SK-N-SH treated with all-trans-retinoic acid at 6 μM for 48 hours (cell line): ENCODE results near the gene MRPS18A.
"Not testable (repeated sequence)": the region's sequence is repeated elsewhere in the genome, so short reads cannot be mapped to it uniquely, and the experiment has no call there.

Experiments used
- ATAC-seq: fragments of 200-7000 bp; cut with Tn5 transposase; 3 replicates; pipeline ENCODE4 v1.9.1; 2020; ENCODE audit warnings: mild to moderate bottlenecking, moderate library complexity
- BACH2 ChIP-seq: fragments of 250-450 bp; sonication (Bioruptor Pico); IDR thresholded peaks from 2 replicates; pipeline ENCODE4 v1.9.0; 2021; ENCODE audit warnings: mild to moderate bottlenecking, borderline replicate concordance
- ESRRG ChIP-seq: fragments of 250-450 bp; sonication (Bioruptor Pico); IDR thresholded peaks from 2 replicates; pipeline ENCODE4 v1.6.1; 2021; ENCODE audit warnings: mild to moderate bottlenecking
- GLIS3 ChIP-seq: fragments of 250-450 bp; sonication (Bioruptor Pico); IDR thresholded peaks from 2 replicates; pipeline ENCODE4 v1.5.0; 2020; ENCODE audit warnings: mild to moderate bottlenecking, moderate library complexity
- ISL1 ChIP-seq: fragments of 250-450 bp; sonication (Bioruptor Pico); IDR thresholded peaks from 2 replicates; pipeline ENCODE4 v2.1.2; 2022; ENCODE audit warnings: mild to moderate bottlenecking, moderate library complexity
- OSR1 ChIP-seq: fragments of 250-450 bp; sonication (Bioruptor Pico); IDR thresholded peaks from 2 replicates; pipeline ENCODE4 v1.8.0; 2022; ENCODE audit warnings: moderate library complexity, mild to moderate bottlenecking, inconsistent platforms
- PPARA ChIP-seq: fragments of 250-450 bp; sonication (Bioruptor Pico); IDR thresholded peaks from 2 replicates; pipeline ENCODE4 v1.5.0; 2020; ENCODE audit warnings: mild to moderate bottlenecking, borderline replicate concordance
- RARB ChIP-seq: fragments of 250-450 bp; sonication (Bioruptor Pico); IDR thresholded peaks from 2 replicates; pipeline ENCODE4 v1.8.0; 2021; ENCODE audit warnings: mild to moderate bottlenecking, moderate library complexity
- SNAI2 ChIP-seq: fragments of 250-450 bp; sonication (Bioruptor Pico); IDR thresholded peaks from 2 replicates; pipeline ENCODE4 v1.5.0; 2020; ENCODE audit warnings: mild to moderate bottlenecking, moderate library complexity
- TCF4 ChIP-seq: fragments of 250-450 bp; sonication (Bioruptor Pico); IDR thresholded peaks from 2 replicates; pipeline ENCODE4 v1.8.0; 2021; ENCODE audit warnings: mild to moderate bottlenecking, moderate library complexity, borderline replicate concordance
- TOX ChIP-seq: fragments of 250-450 bp; sonication (Bioruptor Pico); IDR thresholded peaks from 2 replicates; pipeline ENCODE4 v1.8.0; 2021; ENCODE audit warnings: mild to moderate bottlenecking, moderate library complexity, borderline replicate concordance
- ZC3H10 ChIP-seq: fragments of 250-450 bp; sonication (Bioruptor Pico); IDR thresholded peaks from 2 replicates; pipeline ENCODE4 v1.5.1; 2021; ENCODE audit warnings: mild to moderate bottlenecking, moderate library complexity
- ZFP3 ChIP-seq: fragments of 250-450 bp; sonication (Bioruptor Pico); IDR thresholded peaks from 2 replicates; pipeline ENCODE4 v1.5.0; 2020; ENCODE audit warnings: mild to moderate bottlenecking, moderate library complexity
- ZFP30 ChIP-seq: fragments of 450-650 bp; formaldehyde crosslinking; IDR thresholded peaks from 2 replicates; pipeline ENCODE4 v1.5.0; 2022; ENCODE audit warnings: mild to moderate bottlenecking, moderate library complexity
- ZNF565 ChIP-seq: fragments of 450-650 bp; formaldehyde crosslinking; conservative IDR thresholded peaks from 2 replicates; pipeline ENCODE4 v1.5.0; 2020; ENCODE audit warnings: low read depth, mild to moderate bottlenecking, moderate library complexity
- ZNF70 ChIP-seq: fragments of 450-650 bp; formaldehyde crosslinking; IDR thresholded peaks from 2 replicates; pipeline ENCODE4 v1.5.0; 2020; ENCODE audit warnings: mild to moderate bottlenecking, moderate library complexity
- ZNF8 ChIP-seq: fragments of 450-650 bp; formaldehyde crosslinking; IDR thresholded peaks from 2 replicates; pipeline ENCODE4 v1.5.0; 2020; ENCODE audit warnings: mild to moderate bottlenecking, moderate library complexity
- TF ChIP-seq, protein P1 (sequence below): fragments of 250-450 bp; sonication (Bioruptor Pico); IDR thresholded peaks from 2 replicates; pipeline ENCODE4 v1.5.1; 2021; ENCODE audit warnings: mild to moderate bottlenecking, moderate library complexity
- TF ChIP-seq, protein P2 (sequence below): fragments of 250-450 bp; sonication (Bioruptor Pico); IDR thresholded peaks from 2 replicates; pipeline ENCODE4 v1.8.0; 2020; ENCODE audit warnings: mild to moderate bottlenecking, moderate library complexity, borderline replicate concordance
- TF ChIP-seq, protein P3 (sequence below): fragments of 250-450 bp; sonication (Bioruptor Pico); IDR thresholded peaks from 2 replicates; pipeline ENCODE4 v1.8.0; 2021; ENCODE audit warnings: low read depth, mild to moderate bottlenecking, moderate library complexity, borderline replicate concordance
- TF ChIP-seq, protein P4 (sequence below): fragments of 250-450 bp; sonication (Bioruptor Pico); IDR thresholded peaks from 2 replicates; pipeline ENCODE4 v1.5.1; 2020; ENCODE audit warnings: low read depth, mild to moderate bottlenecking, moderate library complexity
- TF ChIP-seq, protein P5 (sequence below): fragments of 250-450 bp; sonication (Bioruptor Pico); IDR thresholded peaks from 2 replicates; pipeline ENCODE4 v1.5.0; 2020; ENCODE audit warnings: mild to moderate bottlenecking, moderate library complexity

Gene MRPS18A

DNA sequence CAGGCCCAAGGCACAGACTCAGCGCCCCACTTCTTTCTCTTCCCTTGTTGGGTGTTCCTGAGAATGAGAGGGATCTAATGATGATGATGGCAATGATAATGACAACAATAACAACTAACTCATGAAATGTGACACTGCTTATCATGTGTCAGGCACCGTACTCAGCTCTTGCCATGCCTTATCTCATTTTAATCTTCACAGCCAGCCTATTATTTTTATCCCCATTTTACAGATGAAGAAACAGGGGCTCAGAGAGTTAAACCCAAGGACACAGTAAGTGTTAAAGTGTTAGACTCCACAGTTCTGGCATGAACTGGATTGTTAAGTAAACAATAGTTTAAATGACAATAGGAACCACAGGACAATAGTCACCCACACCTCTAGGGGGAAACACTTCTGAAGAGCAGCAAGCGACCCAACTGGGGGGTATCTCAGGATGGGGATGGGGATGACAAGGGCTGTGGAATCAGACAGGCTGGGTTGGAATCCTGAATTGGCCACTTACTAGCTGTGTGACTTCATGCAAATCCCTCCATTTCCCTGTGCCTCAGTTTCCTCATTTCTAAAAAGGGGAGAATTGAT lies 30.3 kb downstream of the MRPS18A start (continued):
- TF ChIP-seq TOX (CRISPR knock-in tag) (no peak), ZNF565 (CRISPR knock-in tag) (no peak), PPARA (no peak)

DNA sequence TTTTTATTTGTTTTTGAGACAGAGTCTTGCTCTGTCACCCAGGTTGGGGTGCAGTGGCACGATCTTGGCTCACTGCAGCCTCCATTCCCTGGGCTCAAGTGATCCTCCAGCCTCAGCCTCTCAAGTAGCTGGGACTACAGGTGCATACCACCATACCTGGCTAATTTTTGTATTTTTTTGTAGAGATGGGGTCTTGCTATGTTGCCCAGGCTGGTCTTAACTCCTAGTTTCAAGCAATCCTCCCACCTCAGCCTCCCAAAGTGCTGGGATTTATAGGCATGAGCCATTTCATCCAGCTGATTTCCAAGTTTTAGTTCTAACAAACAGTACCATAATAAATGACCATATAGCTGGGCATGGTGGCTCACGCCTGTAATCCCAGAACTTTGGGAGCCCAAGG lies 34.8 kb downstream of the MRPS18A start:
- not testable (repeated sequence) for ATAC-seq

DNA sequence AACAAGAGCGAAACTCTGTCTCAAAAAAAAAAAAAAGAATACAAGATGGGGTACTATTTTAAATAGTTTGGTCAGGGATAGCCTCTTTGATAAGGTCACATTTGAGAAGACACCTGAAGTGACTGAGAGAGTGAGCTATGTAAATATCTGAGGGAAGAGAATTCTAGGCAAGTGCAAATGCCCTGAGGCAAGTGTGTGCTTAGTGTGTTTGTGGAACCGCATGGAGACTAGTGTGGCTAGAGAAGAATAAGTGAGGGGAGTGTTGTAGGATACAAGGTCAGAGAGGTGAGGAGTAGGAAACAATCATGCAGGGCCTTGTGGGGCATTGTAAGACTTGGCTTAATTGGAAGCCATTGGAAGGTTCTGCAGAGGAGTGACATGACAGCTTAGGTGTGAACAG lies 39.3 kb downstream of the MRPS18A start:
- ATAC-seq = no peak
- no peak for TF ChIP-seq SNAI2 (CRISPR knock-in tag)
- TF ChIP-seq, protein P1, sequence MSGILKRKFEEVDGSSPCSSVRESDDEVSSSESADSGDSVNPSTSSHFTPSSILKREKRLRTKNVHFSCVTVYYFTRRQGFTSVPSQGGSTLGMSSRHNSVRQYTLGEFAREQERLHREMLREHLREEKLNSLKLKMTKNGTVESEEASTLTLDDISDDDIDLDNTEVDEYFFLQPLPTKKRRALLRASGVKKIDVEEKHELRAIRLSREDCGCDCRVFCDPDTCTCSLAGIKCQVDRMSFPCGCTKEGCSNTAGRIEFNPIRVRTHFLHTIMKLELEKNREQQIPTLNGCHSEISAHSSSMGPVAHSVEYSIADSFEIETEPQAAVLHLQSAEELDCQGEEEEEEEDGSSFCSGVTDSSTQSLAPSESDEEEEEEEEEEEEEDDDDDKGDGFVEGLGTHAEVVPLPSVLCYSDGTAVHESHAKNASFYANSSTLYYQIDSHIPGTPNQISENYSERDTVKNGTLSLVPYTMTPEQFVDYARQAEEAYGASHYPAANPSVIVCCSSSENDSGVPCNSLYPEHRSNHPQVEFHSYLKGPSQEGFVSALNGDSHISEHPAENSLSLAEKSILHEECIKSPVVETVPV (CRISPR knock-in tag) = no peak
- TF ChIP-seq, all 23 proteins: peak for 0

DNA sequence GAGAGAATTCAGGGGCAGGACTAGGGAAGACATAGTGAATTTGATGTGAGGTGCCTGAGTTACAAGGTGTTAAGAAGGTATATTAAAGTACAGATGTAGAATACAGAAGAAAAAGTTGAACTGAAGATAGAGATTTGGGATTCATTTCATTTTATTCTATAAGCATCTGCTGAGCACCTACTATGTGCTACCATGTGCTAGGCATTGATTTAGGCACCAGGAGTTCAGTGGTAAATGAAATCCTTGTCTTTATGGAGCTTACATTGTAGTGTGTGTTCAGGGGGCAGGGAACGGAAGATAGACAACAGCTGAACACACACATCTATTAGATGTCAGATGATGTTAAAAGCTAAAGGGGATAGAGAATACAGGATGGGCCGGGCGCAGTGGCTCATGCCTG lies 40.0 kb downstream of the MRPS18A start:
- no peak for TF ChIP-seq RARB
- TF ChIP-seq, protein P2, sequence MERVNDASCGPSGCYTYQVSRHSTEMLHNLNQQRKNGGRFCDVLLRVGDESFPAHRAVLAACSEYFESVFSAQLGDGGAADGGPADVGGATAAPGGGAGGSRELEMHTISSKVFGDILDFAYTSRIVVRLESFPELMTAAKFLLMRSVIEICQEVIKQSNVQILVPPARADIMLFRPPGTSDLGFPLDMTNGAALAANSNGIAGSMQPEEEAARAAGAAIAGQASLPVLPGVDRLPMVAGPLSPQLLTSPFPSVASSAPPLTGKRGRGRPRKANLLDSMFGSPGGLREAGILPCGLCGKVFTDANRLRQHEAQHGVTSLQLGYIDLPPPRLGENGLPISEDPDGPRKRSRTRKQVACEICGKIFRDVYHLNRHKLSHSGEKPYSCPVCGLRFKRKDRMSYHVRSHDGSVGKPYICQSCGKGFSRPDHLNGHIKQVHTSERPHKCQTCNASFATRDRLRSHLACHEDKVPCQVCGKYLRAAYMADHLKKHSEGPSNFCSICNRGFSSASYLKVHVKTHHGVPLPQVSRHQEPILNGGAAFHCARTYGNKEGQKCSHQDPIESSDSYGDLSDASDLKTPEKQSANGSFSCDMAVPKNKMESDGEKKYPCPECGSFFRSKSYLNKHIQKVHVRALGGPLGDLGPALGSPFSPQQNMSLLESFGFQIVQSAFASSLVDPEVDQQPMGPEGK (CRISPR knock-in tag) = no peak
- no peak for TF ChIP-seq BACH2 (CRISPR knock-in tag)
- TF ChIP-seq, protein P3, sequence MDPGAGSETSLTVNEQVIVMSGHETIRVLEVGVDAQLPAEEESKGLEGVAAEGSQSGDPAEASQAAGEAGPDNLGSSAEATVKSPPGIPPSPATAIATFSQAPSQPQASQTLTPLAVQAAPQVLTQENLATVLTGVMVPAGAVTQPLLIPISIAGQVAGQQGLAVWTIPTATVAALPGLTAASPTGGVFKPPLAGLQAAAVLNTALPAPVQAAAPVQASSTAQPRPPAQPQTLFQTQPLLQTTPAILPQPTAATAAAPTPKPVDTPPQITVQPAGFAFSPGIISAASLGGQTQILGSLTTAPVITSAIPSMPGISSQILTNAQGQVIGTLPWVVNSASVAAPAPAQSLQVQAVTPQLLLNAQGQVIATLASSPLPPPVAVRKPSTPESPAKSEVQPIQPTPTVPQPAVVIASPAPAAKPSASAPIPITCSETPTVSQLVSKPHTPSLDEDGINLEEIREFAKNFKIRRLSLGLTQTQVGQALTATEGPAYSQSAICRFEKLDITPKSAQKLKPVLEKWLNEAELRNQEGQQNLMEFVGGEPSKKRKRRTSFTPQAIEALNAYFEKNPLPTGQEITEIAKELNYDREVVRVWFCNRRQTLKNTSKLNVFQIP (CRISPR knock-in tag) = no peak
- ATAC-seq = no peak

DNA sequence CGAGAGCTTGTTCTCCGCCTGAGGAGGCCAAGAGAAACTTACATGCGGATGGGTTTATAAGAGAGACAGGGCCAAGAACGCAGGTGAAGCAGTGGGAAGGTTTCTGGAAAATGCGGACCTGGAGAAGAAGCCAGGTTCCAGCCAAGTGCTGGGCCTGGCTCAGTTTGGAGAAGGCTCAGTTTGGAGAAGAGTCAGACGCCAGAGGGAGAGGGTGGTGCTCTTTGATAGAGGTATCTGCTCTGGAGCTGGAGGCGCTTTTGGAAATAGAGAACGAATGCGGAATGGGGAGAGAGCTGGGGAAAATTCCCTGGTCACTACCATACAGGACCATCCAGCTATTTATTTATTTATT lies 42.0 kb downstream of the MRPS18A start:
- ATAC-seq = peak; percentile 23; the same call in 2 of the 3 replicates
- TF ChIP-seq ZFP30 (CRISPR knock-in tag) (no peak), GLIS3 (CRISPR knock-in tag) (no peak), TOX (CRISPR knock-in tag) (no peak), ESRRG (no peak), ZNF8 (no peak), PPARA (no peak), SNAI2 (CRISPR knock-in tag) (no peak), RARB (no peak), TCF4 (CRISPR knock-in tag) (no peak), ZFP3 (CRISPR knock-in tag) (no peak), ZC3H10 (no peak), OSR1 (CRISPR knock-in tag) (no peak), ZNF70 (no peak), ISL1 (CRISPR knock-in tag) (no peak)
- TF ChIP-seq, protein P4, sequence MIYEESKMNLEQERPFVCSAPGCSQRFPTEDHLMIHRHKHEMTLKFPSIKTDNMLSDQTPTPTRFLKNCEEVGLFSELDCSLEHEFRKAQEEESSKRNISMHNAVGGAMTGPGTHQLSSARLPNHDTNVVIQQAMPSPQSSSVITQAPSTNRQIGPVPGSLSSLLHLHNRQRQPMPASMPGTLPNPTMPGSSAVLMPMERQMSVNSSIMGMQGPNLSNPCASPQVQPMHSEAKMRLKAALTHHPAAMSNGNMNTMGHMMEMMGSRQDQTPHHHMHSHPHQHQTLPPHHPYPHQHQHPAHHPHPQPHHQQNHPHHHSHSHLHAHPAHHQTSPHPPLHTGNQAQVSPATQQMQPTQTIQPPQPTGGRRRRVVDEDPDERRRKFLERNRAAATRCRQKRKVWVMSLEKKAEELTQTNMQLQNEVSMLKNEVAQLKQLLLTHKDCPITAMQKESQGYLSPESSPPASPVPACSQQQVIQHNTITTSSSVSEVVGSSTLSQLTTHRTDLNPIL (CRISPR knock-in tag) = no peak
- TF ChIP-seq, protein P5, sequence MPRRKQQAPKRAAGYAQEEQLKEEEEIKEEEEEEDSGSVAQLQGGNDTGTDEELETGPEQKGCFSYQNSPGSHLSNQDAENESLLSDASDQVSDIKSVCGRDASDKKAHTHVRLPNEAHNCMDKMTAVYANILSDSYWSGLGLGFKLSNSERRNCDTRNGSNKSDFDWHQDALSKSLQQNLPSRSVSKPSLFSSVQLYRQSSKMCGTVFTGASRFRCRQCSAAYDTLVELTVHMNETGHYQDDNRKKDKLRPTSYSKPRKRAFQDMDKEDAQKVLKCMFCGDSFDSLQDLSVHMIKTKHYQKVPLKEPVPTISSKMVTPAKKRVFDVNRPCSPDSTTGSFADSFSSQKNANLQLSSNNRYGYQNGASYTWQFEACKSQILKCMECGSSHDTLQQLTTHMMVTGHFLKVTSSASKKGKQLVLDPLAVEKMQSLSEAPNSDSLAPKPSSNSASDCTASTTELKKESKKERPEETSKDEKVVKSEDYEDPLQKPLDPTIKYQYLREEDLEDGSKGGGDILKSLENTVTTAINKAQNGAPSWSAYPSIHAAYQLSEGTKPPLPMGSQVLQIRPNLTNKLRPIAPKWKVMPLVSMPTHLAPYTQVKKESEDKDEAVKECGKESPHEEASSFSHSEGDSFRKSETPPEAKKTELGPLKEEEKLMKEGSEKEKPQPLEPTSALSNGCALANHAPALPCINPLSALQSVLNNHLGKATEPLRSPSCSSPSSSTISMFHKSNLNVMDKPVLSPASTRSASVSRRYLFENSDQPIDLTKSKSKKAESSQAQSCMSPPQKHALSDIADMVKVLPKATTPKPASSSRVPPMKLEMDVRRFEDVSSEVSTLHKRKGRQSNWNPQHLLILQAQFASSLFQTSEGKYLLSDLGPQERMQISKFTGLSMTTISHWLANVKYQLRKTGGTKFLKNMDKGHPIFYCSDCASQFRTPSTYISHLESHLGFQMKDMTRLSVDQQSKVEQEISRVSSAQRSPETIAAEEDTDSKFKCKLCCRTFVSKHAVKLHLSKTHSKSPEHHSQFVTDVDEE = no peak
- TF ChIP-seq, protein P1 (CRISPR knock-in tag) = no peak
- TF ChIP-seq, protein P2 (CRISPR knock-in tag) = no peak
